SK-N-MC (cell line): Measurements from ENCODE around the gene ARID2.

Experiments
- DNase-seq: peaks from one replicate; pipeline ENCODE4 v3.0.0-alpha.2; 2011; ENCODE audit warnings: low read depth, low spot score
- H3K27ac ChIP-seq: fragments of 200-600 bp; sonication (generic); 2 replicates; pipeline ENCODE4 v1.5.1; 2016; ENCODE audit warnings: mixed run types
- H3K36me3 ChIP-seq: fragments of 200-600 bp; sonication (generic); 2 replicates; pipeline ENCODE4 v1.6.1; 2017; ENCODE audit warnings: antibody characterized with exemption, low read length, mixed read lengths; ENCODE audit not compliant: insufficient read depth
- H3K4me3 ChIP-seq: fragments of 200-600 bp; sonication (generic); 2 replicates; pipeline ENCODE4 v1.5.1; 2016
- H3K9ac ChIP-seq: fragments of 200-600 bp; sonication (generic); 2 replicates; pipeline ENCODE4 v1.8.0; 2017; ENCODE audit warnings: mixed run types, mixed read lengths; ENCODE audit not compliant: insufficient read length
- H3K9me3 ChIP-seq: fragments of 200-600 bp; sonication (generic); 2 replicates; pipeline ENCODE4 v1.6.1; 2017; ENCODE audit warnings: low read depth, mild to moderate bottlenecking, antibody characterized with exemption, low read length, moderate library complexity, mixed read lengths
- EZH2 ChIP-seq: fragments of 200-600 bp; sonication (generic); IDR thresholded peaks from one replicate; pipeline ENCODE4 v1.6.1; 2017; ENCODE audit warnings: antibody characterized with exemption
- FOXP2 ChIP-seq: optimal IDR thresholded peaks from 2 replicates; pipeline ENCODE3; 2011; ENCODE audit warnings: mild to moderate bottlenecking, moderate library complexity; ENCODE audit not compliant: insufficient read depth; ENCODE audit errors: extremely low read length, control extremely low read depth
- POLR2AphosphoS5 ChIP-seq: IDR thresholded peaks from 2 replicates; pipeline ENCODE4 v1.6.1; 2012; ENCODE audit warnings: mild to moderate bottlenecking, low read depth, low read length, borderline replicate concordance

Gene ARID2

DNA sequence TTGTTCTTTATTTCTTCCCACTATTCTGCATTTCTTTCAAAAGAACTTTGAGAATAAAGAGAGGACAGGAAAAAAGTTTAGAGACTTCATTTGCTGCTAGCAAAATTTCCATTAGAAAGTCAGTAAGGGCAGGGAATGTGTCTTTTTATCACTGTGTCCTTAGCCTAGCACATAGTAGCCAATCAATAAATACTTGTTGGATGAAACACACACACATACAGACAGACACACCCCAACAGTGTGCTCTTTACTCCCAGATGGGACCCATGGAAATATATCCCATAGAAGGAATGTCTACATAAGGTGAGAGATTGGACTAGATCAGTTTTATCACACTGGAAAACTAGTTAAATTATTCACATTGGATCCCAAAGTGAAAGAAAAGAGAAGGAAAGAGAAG, 21.1 kb upstream of the ARID2 start:
- TF ChIP-seq FOXP2 = no peak
- no peak for TF ChIP-seq POLR2AphosphoS5
- no peak for TF ChIP-seq EZH2
- no peak for DNase-seq
- H3K27ac ChIP-seq = no peak overlapping the region

DNA sequence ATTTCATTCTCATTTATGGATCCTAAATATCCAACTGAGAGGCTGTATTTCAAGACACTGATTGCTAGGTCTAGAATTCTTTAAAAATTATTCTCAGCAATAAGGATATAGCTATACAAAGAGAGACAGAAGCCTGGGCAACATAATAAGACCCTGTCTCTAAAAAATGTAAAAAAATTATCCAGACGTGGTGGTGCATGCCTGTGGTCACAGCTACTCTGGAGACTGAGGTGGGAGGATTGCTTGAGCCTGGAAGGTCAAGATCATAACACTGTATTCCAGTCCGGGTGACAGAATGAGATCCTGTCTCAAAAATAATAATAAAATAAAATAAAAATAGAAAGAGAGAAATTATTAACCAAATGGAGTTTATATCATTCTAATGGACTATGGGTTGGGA, 20.6 kb upstream of the ARID2 start:
- no peak overlapping the region for H3K27ac ChIP-seq
- no peak for TF ChIP-seq POLR2AphosphoS5
- TF ChIP-seq FOXP2 = no peak
- no peak for TF ChIP-seq EZH2
- H3K4me3 ChIP-seq = no peak overlapping the region
- no peak overlapping the region for H3K9ac ChIP-seq
- no peaks in the 10 kb centered on the region for H3K36me3 ChIP-seq
- no peak for DNase-seq
- no peaks in the 10 kb centered on the region for H3K9me3 ChIP-seq

More for the DNA sequence above, 21.1 kb upstream of the ARID2 start:
- Histone ChIP-seq H3K4me3 (no peak overlapping the region), H3K9ac (no peak overlapping the region), H3K9me3 (no peaks in the 10 kb centered on the region), H3K36me3 (no peaks in the 10 kb centered on the region)

DNA sequence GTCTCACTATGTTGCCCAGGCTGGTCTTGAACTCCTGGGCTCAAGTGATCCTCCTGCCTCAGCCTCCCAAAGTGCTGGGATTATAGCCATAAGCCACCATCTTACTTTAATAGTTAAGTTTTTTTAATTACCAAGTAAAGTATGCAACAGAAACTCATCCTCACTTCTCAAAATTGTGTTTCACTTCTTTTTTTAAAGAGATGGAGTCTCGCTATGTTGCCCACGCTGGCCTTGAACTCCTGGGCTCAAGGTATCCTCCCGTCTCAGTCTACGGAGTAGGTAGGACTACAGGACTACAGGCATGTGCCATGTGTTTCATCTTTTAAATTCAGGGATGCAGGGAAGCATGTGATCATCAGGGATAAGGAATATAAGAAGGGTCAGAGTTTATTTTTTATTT, 17.2 kb upstream of the ARID2 start:
- Histone ChIP-seq H3K36me3 (no peaks in the 10 kb centered on the region), H3K27ac (no peak overlapping the region), H3K9me3 (no peaks in the 10 kb centered on the region), H3K9ac (no peak overlapping the region), H3K4me3 (no peak overlapping the region)
- TF ChIP-seq FOXP2 = no peak
- no peak for TF ChIP-seq EZH2
- TF ChIP-seq POLR2AphosphoS5 = no peak
- no peak for DNase-seq

GRCh38 chr12:45713078-45713477, 16.4 kb upstream of the ARID2 start:
- TF ChIP-seq FOXP2 (no peak), POLR2AphosphoS5 (no peak)
- no peak overlapping the region for H3K27ac ChIP-seq
- no peak for DNase-seq
- no peak overlapping the region for H3K4me3 ChIP-seq
- H3K9ac ChIP-seq = no peak overlapping the region
- H3K9me3 ChIP-seq = no peaks in the 10 kb centered on the region
- no peaks in the 10 kb centered on the region for H3K36me3 ChIP-seq

DNA sequence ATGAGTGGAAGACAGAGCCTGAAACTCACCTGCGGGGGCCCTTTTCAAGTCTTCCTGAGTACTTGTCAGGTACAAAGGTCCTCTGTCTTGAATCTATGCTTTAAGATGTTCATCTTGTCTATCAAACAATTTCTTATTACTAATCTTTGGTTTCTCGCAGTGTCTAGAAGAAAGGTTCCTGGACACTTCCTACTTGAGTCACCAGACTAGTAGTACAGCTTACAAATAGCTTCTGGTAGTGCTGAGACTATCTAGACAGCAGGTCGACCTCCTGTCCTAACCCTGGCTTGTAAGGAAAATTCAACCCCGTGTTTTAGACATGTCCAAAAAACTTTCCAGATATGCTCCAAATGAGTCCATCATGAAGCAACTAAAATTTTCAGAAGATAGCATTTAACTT, 11.2 kb upstream of the ARID2 start:
- Histone ChIP-seq H3K36me3 (no peaks in the 10 kb centered on the region), H3K9ac (no peak overlapping the region), H3K27ac (no peak overlapping the region), H3K4me3 (no peak overlapping the region), H3K9me3 (no peaks in the 10 kb centered on the region)
- no peak for DNase-seq
- TF ChIP-seq FOXP2 (no peak), EZH2 (no peak), POLR2AphosphoS5 (no peak)

- no peak overlapping the region for H3K27ac ChIP-seq
- no peaks in the 10 kb centered on the region for H3K36me3 ChIP-seq
- H3K9ac ChIP-seq = no peak overlapping the region
- H3K9me3 ChIP-seq = no peaks in the 10 kb centered on the region
- TF ChIP-seq FOXP2 = no peak
- TF ChIP-seq EZH2 = no peak
- no peak for TF ChIP-seq POLR2AphosphoS5
- no peak overlapping the region for H3K4me3 ChIP-seq
- no peak for DNase-seq
Observed at GRCh38 chr12:45720069-45720468, 9.4 kb upstream of the ARID2 start.

GRCh38 chr12:45721369-45721768, 8.1 kb upstream of the ARID2 start:
- TF ChIP-seq EZH2 (no peak), POLR2AphosphoS5 (no peak), FOXP2 (no peak)
- no peaks in the 10 kb centered on the region for H3K36me3 ChIP-seq
- H3K9ac ChIP-seq = no peak overlapping the region
- H3K27ac ChIP-seq = no peak overlapping the region; the same call in 1 of the 2 replicates
- no peaks in the 10 kb centered on the region for H3K9me3 ChIP-seq
- no peak for DNase-seq
- no peak overlapping the region for H3K4me3 ChIP-seq

DNA sequence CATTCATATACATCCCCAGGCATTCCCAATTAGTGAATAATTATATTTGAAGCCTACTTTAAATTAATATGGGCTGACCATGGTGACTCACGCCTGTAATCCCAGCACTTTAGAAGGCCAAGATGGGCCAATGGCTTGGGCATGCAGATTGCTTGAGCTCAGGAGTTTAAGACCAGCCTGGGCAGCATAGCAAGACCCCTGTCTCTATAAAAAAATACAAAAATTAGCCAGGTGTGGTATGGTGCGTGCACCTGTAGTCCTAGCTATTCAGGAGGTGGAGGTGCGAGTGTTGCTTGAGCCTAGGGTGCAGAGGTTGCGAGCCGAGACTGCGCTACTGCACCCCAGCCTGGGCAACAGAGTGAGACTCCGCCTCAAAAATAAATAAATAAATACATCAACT, 7.6 kb upstream of the ARID2 start:
- Histone ChIP-seq H3K4me3 (no peak overlapping the region), H3K9ac (no peak overlapping the region), H3K27ac (no peak overlapping the region), H3K36me3 (no peaks in the 10 kb centered on the region), H3K9me3 (no peaks in the 10 kb centered on the region)
- DNase-seq = no peak
- TF ChIP-seq EZH2 (no peak), POLR2AphosphoS5 (no peak), FOXP2 (no peak)

DNA sequence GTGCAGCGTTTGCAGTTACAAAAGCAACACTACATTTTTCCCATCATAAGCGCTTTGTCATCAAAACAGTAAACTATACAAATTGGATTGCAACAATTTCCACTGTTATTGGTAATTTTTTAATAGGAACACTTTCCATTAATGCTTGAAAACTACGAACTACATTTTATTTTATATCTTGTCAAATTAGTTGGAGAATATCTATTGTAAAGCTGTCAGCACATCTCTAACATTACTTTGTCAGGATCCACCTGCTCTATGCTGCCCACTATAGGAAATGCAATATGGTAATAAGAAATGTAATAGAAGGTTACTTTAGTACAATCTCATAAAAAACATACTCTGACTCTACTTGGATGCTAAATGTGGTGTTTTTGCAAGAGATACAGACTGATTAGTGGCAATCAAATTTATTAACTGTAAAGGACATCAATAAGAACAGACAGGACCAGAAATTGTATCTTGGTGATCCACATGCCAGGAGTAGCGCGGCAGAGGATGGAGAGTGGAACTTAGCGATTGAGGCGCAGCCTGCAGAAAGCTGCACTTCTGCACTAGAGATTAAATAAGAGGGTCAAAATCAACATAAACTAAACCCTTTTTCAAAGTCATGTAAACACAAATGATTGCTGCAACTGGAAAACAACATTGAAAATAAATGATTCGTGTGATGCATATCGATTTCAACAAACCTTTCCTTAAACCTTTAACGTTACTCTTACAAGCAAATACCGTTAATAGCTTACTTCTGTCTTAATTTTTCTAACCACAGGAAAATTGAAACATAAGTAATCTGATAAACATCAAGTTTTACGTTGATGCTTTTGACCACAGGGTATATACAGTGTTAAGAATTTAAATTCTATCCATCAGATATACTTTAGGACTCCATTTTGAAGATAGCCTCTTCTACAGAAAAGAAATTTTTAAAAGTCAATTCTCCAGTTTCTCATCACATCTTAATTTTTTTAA, 3.6 kb upstream of the ARID2 start:
- TF ChIP-seq POLR2AphosphoS5 (no peak), FOXP2 (no peak), EZH2 (no peak)
- peak overlapping the region; percentile 94 for H3K9ac ChIP-seq
- no peaks in the 10 kb centered on the region for H3K9me3 ChIP-seq
- no peak for DNase-seq
- no peaks in the 10 kb centered on the region for H3K36me3 ChIP-seq
- H3K4me3 ChIP-seq = peak overlapping the region; percentile 91
- H3K27ac ChIP-seq = peak overlapping the region; percentile 98
